HepG2 (cell line): Measurements from ENCODE around the gene MRPL34. TPM values are rescaled to one million over a fixed set of nuclear protein-coding genes. Genes with fewer than 3 reads are reported as not detected.
A peak's percentile ranks its signal among the peaks of the same experiment; 100 is the strongest.

Experiments
- ATAC-seq: fragments of 200-7000 bp; cut with Tn5 transposase; 3 replicates; pipeline ENCODE4 v1.9.1; 2020; ENCODE audit warnings: mild to moderate bottlenecking, moderate library complexity
- BruUV-seq: library from RNA; stranded (reverse); fragments of 400-500 nt; replicated peaks from 2 replicates; lab custom pipeline; 2021; lab: Mats Ljungman, UMichigan
- CTCF ChIA-PET: fragments of 300-600 bp; formaldehyde crosslinking; extraction: SDS; loops from one replicate; lab custom pipeline; 2021; ENCODE audit warnings: low total read pairs, inconsistent platforms, low intra/inter-chr PET ratio; lab: Yijun Ruan, JAX
- POLR2A ChIA-PET: fragments of 350-600 bp; sonication (Branson Sonifier 250); formaldehyde crosslinking; loops from one replicate; lab custom pipeline; 2020; ENCODE audit warnings: antibody characterized with exemption, inconsistent platforms; lab: Yijun Ruan, JAX
- DNase-seq: peaks from one replicate; pipeline ENCODE4 v3.0.0-alpha.2; 2015; ENCODE audit warnings: low spot score
- FAIRE-seq: peaks from 3 replicates; lab custom pipeline; 2011; peaks lifted over from hg19 to GRCh38; lab: Jason Lieb, UNC
- H2AFZ ChIP-seq: one replicate; pipeline ENCODE4 v1.6.1; 2011; ENCODE audit warnings: low read length, inconsistent platforms
- H3K27ac ChIP-seq: fragments of 300-600 bp; 3 replicates; pipeline ENCODE4 v1.8.0; 2011; ENCODE audit warnings: mixed run types, mild to moderate bottlenecking, mixed read lengths, low read length, inconsistent platforms; ENCODE audit not compliant: insufficient read depth; ENCODE audit errors: extremely low read length
- H3K27me3 ChIP-seq, 2 experiments: fragments of 200-600 bp in 1 of 2; 2 replicates in 1 of 2; 3 replicates in 1 of 2; pipeline versions ENCODE4 v1.6.0 to v1.8.0; 2011; ENCODE audit warnings: low read length in 2 of 2, mild to moderate bottlenecking in 2 of 2, moderate library complexity in 2 of 2, inconsistent platforms in 1 of 2; ENCODE audit not compliant: insufficient read depth in 2 of 2, control insufficient read depth in 1 of 2
- H3K36me3 ChIP-seq, 2 experiments: fragments of 200-600 bp in 1 of 2; replicated peaks in 1 of 2; 2 replicates in 1 of 2; 3 replicates in 1 of 2; pipeline versions ENCODE4 v1.5.1 to v1.8.0; 2011; ENCODE audit warnings: low read length in 2 of 2, inconsistent platforms in 1 of 2; ENCODE audit not compliant: insufficient read depth in 2 of 2, control insufficient read depth in 1 of 2
- H3K4me1 ChIP-seq: 2 replicates; pipeline ENCODE4 v1.5.1; 2012; ENCODE audit warnings: low read length, inconsistent platforms; ENCODE audit not compliant: insufficient read depth
- H3K4me2 ChIP-seq: 2 replicates; pipeline ENCODE4 v1.6.0; 2011; ENCODE audit warnings: low read depth, low read length, inconsistent platforms
- H3K4me3 ChIP-seq, 3 experiments: fragments of 200-600 bp in 1 of 3; sonication (generic), shearing (Covaris generic) in 1 of 3; replicated peaks in 1 of 3; 2 replicates each; pipeline ENCODE4 v1.5.1; 2011 to 2016; ENCODE audit warnings: low read length in 3 of 3, inconsistent platforms in 2 of 3, low read depth in 2 of 3, mild to moderate bottlenecking in 2 of 3, control low read depth in 1 of 3, mixed read lengths in 1 of 3; ENCODE audit not compliant: insufficient read depth in 1 of 3
- H3K79me2 ChIP-seq: one replicate; pipeline ENCODE4 v1.6.1; 2011; ENCODE audit warnings: low read length, inconsistent platforms; ENCODE audit not compliant: insufficient read depth
- H3K9ac ChIP-seq: 2 replicates; pipeline ENCODE4 v1.6.0; 2011; ENCODE audit warnings: mild to moderate bottlenecking, low read depth, low read length, inconsistent platforms; ENCODE audit not compliant: insufficient read depth
- H3K9me3 ChIP-seq: 2 replicates; pipeline ENCODE4 v1.5.1; 2012; ENCODE audit warnings: mild to moderate bottlenecking, low read length
- H4K20me1 ChIP-seq: 2 replicates; pipeline ENCODE4 v1.6.0; 2011; ENCODE audit warnings: inconsistent platforms, mild to moderate bottlenecking, low read length, moderate library complexity; ENCODE audit not compliant: insufficient read depth
- AGO2 ChIP-seq: fragments of 200-400 bp; formaldehyde crosslinking; optimal IDR thresholded peaks from 2 replicates; pipeline ENCODE3; 2017; ENCODE audit warnings: mild to moderate bottlenecking, low read depth, low read length, moderate library complexity
- ARHGAP35 ChIP-seq: sonication (generic); formaldehyde crosslinking; IDR thresholded peaks from 2 replicates; pipeline ENCODE4 v1.9.0; 2022; ENCODE audit warnings: mild to moderate bottlenecking, inconsistent platforms, moderate library complexity, missing genetic modification reagents, borderline replicate concordance
- ATF7-NPFF ChIP-seq: sonication (generic); formaldehyde crosslinking; IDR thresholded peaks from 2 replicates; pipeline ENCODE4 v1.8.1; 2023; ENCODE audit warnings: mild to moderate bottlenecking, low read depth, missing genetic modification reagents, moderate library complexity
- ZNF329 ChIP-seq: sonication (generic); formaldehyde crosslinking; IDR thresholded peaks from 2 replicates; pipeline ENCODE4 v1.9.0; 2021; ENCODE audit warnings: low read depth, mild to moderate bottlenecking, missing genetic modification reagents
- ZNF556 ChIP-seq: sonication (generic); formaldehyde crosslinking; IDR thresholded peaks from 2 replicates; pipeline ENCODE4 v1.4.0; 2020; ENCODE audit warnings: mild to moderate bottlenecking, missing genetic modification reagents, borderline replicate concordance
- ZNF83 ChIP-seq: sonication (generic); formaldehyde crosslinking; IDR thresholded peaks from 2 replicates; pipeline ENCODE4 v1.4.0; 2020; ENCODE audit warnings: missing genetic modification reagents, mild to moderate bottlenecking, borderline replicate concordance
- WGBS: methylation state at CpG from one replicate; pipeline ENCODE4 v1.1.6; 2017; ENCODE audit warnings: low lambda C conversion rate; 5-methylcytosine and 5-hydroxymethylcytosine counted together
- in situ Hi-C: cut with HindIII; loops from 2 replicates; pipeline ENCODE4 v1.10.0; 2017; ENCODE audit warnings: low pct_unique_long_range_greater_than_20kb; ENCODE audit not compliant: extremely low pct_ligation_motif_present
- intact Hi-C: fragments of 100-400 bp; cut with micrococcal nuclease; formaldehyde crosslinking; loops from one replicate; pipeline ENCODE4 v1.10.0; 2022; ENCODE audit not compliant: unreplicated experiment
- polyA plus RNA-seq, 8 experiments: library from polyadenylated mRNA; depleted of rRNA in 3 of 8; stranded (reverse) in 7 of 8; unstranded in 1 of 8; fragments of >200 nt; fragmentation: Illumina TruSeq in 4 of 8; extraction: Trizol in 4 of 8; gene quantifications; 2 replicates each; pipeline versions ENCODE4 v1.2.1 to v1.2.3, GENCODE V29; 2011 to 2016; ENCODE audit warnings: low read depth in 4 of 8, missing spikeins in 1 of 8, mixed read lengths in 1 of 8; ENCODE audit not compliant: insufficient read depth in 1 of 8
- total RNA-seq, 5 experiments: library from RNA; depleted of rRNA; stranded (reverse); fragments of >200 nt; fragmentation: Illumina TruSeq; extraction: Trizol; gene quantifications; 2 replicates each; pipeline ENCODE4 v1.2.3, GENCODE V29; 2016; ENCODE audit warnings: low read depth in 1 of 5
- TF ChIP-seq, protein P1 (sequence below): sonication (generic); formaldehyde crosslinking; IDR thresholded peaks from 2 replicates; pipeline ENCODE4 v1.5.0; 2020; ENCODE audit warnings: missing genetic modification reagents, mild to moderate bottlenecking, borderline replicate concordance

MRPL34 gene
- total and polyA plus RNA-seq, 2 of the 13 experiments (the other 11 are each of a cell fraction or from before 2014, with no cell fraction given): 74.0 to 77.3 TPM

DNA sequence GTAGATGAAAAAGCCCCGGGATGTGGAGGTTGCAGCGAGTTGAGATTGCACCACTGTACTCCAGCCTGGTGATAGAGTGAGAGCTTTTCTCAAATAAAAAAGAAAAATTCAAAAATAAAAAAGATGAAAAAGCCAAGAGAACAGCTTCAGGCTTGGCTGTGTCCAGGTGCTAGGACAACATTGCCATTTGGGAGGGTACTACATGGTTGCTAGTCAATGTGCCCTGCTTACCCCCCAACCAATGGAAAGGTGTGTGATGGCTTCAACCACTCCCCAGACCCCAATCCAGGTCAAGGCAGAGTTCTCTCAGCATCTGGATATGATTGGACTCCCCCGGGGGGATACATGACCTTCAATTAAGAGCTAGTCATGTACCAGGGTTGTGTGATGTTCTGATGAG lies 26.2 kb upstream of the MRPL34 start:
- POLR2A ChIA-PET: interaction anchor here (1.0 kb wide), 2 partner anchors 13 to 64 kb away, joined by 3 to 4 read pairs; partner anchors contain the start of gene BABAM1
- no peak overlapping the region for H2AFZ ChIP-seq
- H3K4me2 ChIP-seq: no peak overlapping the region
- intact Hi-C loops: no loop called here
- no TSS peak for BruUV-seq
- no peak for FAIRE-seq
- H4K20me1 ChIP-seq: no peaks in the 10 kb centered on the region
- no peak for DNase-seq
- H3K27ac ChIP-seq: no peak overlapping the region
- TF ChIP-seq ATF7-NPFF (CRISPR knock-in tag): no peak
- peak; percentile 93 for TF ChIP-seq ZNF329 (CRISPR knock-in tag)
- WGBS: 97% methylated on average over 2 of the region's 3 CpGs
- H3K27me3 ChIP-seq: no peaks in the 10 kb centered on the region
- CTCF ChIA-PET: no interaction called here
- H3K9ac ChIP-seq: no peak overlapping the region
- no peaks in the 10 kb centered on the region for H3K79me2 ChIP-seq
- H3K9me3 ChIP-seq: no peaks in the 10 kb centered on the region
- in situ Hi-C loops: no loop called here
- 0 out of 2 replicates have a peak, but pooled peaks cover 6% of the 10 kb centered on the region for H3K4me1 ChIP-seq
- no peak overlapping the region for H3K4me3 ChIP-seq
- ATAC-seq: no peak
- peaks cover 9 to 26% of the 10 kb centered on the region in 2 experiments; a peak in 4 of 5 replicates for H3K36me3 ChIP-seq

DNA sequence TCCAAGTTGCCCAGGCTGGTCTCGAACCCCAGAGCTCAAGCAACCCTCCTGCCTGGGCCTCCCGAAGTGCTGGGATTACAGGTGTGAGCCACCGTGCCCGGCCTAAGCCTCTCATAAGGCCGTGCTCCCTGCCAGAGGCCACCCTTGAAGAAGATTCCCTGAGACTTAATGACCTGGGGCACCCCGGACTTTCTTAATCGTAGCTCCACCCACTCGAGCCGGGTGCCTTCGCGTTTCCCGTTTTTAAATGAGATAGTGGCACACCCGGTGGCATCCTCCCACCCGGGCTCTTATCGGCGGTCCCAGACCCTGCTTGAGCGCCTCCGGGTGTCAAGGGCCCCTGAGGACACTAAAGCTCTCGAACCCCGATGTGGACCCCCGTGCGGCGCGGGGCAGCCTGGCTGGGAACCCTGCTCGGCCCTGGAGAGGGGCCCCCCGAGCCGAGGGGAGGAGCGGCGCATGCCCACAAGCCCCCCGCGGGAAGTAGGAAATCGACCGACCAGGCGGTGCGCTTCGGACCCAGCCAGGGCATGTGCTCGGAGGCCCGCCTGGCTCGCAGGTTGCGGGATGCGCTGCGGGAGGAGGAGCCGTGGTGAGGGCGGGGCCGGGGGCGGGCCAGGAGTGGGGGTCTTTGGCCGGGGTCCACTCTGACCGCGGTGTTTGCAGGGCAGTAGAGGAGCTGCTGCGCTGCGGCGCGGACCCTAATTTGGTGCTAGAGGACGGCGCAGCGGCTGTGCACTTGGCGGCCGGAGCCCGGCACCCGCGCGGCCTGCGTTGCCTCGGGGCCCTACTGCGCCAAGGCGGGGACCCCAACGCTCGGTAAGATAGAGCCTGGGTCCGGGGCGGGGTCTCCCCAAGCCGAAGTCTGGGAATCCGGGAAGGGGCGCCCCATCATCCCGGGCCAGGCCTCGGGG lies 24.0 kb upstream of the MRPL34 start, which contains the start of gene ANKLE1:
TSS of gene ANKLE1 (plus strand) at position 511 of the 914 bp plus-strand sequence. CDS start at position 531, 20 bp downstream.
- no peak within 1 kb of the TSS for H2AFZ ChIP-seq
- no peaks in the 10 kb centered on the region for H3K27me3 ChIP-seq
- FAIRE-seq (no peak), ATAC-seq (no peak), DNase-seq (no peak)
- BruUV-seq: no TSS peak
- H3K4me3 ChIP-seq: peak within 1 kb of the TSS in 1 of 3 experiments; percentile 57; a peak in 2 of 6 replicates
- no peaks in the 10 kb centered on the region for H3K79me2 ChIP-seq
- peak within 1 kb of the TSS; percentile 23 for H3K9ac ChIP-seq
- 84% methylated on average over 26 of the region's 75 CpGs for WGBS
- H3K9me3 ChIP-seq: no peaks in the 10 kb centered on the region
- H4K20me1 ChIP-seq: no peaks in the 10 kb centered on the region
- H3K4me2 ChIP-seq: peak within 1 kb of the TSS; percentile 44
- ChIA-PET CTCF (interaction anchor here (1.1 to 2.3 kb wide), 3 partner anchors 21 to 215 kb away, joined by 5 to 17 read pairs (median 16); no protein-coding TSS in a partner anchor), POLR2A (interaction anchor here (0.6 to 1.2 kb wide), 6 partner anchors 15 to 55 kb away, joined by 3 to 5 read pairs (median 4); partner anchors contain the start of genes BABAM1, DDA1, MRPL34 and OCEL1)
- no peak within 1 kb of the TSS for H3K27ac ChIP-seq
- in situ Hi-C loops: loop anchor here (5.0 kb wide), 2 partner anchors 79 to 214 kb away; no protein-coding TSS in a partner anchor
- H3K36me3 ChIP-seq: peaks cover 6 to 14% of the 10 kb centered on the region in 2 experiments; a peak in 4 of 5 replicates
- H3K4me1 ChIP-seq: 0 out of 2 replicates have a peak, but pooled peaks cover 6% of the 10 kb centered on the region
- TF ChIP-seq ZNF556 (CRISPR knock-in tag): no peak
- TF ChIP-seq AGO2: peak; percentile 58
- no peak for TF ChIP-seq ZNF83 (CRISPR knock-in tag)
- TF ChIP-seq, protein P1, sequence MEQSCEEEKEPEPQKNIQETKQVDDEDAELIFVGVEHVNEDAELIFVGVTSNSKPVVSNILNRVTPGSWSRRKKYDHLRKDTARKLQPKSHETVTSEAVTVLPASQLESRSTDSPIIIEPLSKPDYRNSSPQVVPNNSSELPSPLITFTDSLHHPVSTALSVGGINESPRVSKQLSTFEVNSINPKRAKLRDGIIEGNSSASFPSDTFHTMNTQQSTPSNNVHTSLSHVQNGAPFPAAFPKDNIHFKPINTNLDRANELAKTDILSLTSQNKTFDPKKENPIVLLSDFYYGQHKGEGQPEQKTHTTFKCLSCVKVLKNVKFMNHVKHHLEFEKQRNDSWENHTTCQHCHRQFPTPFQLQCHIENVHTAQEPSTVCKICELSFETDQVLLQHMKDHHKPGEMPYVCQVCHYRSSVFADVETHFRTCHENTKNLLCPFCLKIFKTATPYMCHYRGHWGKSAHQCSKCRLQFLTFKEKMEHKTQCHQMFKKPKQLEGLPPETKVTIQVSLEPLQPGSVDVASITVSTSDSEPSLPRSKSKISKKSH (CRISPR knock-in tag): no peak
- TF ChIP-seq ARHGAP35 (CRISPR knock-in tag): no peak
- intact Hi-C loops: loop anchor here (1.0 to 5.0 kb wide), 2 partner anchors 76 to 214 kb away; no protein-coding TSS in a partner anchor
